A549 (cell line): Measurements from ENCODE around the gene OVCH1.
"Not testable (repeated sequence)": the region's sequence is repeated elsewhere in the genome, so short reads cannot be mapped to it uniquely, and the experiment has no call there.

ENCODE experiments used
- HMGXB4 ChIP-seq: fragments of 250-450 bp; sonication (Bioruptor Pico); IDR thresholded peaks from 2 replicates; pipeline ENCODE4 v1.5.0; 2021; ENCODE audit warnings: mild to moderate bottlenecking, moderate library complexity, borderline replicate concordance
- POLR2A ChIP-seq: IDR thresholded peaks from 2 replicates; pipeline ENCODE4 v1.6.1; 2012; ENCODE audit warnings: mild to moderate bottlenecking, low read length

GRCh38 chr12:29390419-29390818 is 107.1 kb downstream of the OVCH1 start:
- not testable (repeated sequence) for TF ChIP-seq POLR2A; HMGXB4 (CRISPR knock-in tag)
